Dedifferentiated amniotic fluid mesenchymal stem cell (primary cell): Measurements from ENCODE around the gene MACC1.

Experiments
- DNase-seq: peaks from one replicate; pipeline ENCODE4 v3.0.0-alpha.2; 2016; ENCODE audit errors: extremely low spot score

MACC1 gene

DNA sequence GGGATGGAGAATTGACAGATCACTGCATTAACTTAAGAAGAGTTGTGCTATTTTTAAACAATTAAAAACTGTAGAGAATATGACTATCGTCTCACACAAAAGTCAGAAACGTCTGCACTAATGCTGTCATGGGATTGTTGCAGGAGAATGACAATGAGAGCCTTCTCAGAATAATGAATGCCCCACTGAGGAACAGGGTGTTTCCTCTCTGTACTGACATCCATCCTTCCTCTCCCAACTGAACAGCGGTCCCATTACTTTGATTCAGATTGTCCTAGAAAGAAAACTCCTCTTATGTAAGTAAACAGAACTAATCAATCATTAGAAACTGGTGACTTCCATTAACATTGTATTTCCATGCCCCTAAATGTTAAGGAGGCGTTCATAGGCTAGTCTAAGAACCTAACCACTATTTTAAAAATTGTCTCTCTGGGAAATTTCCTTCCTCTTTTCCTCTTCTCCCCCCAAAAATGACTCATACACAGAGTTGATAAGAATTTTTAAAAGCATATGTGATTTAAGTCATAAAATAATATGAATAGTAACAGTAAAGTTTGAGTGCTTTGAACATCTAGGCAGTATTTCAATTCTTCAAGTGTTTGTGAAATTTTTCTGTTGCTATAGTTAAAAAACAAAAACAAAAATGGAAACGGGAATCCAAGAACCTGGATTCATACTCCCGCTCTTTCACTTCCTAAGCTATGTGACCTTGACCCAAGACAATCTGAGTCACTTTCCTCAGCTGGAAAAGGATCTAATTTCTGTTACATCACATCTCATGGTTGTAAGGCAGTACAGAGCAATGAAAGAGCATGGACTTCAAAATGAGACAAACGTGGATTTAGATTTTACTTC, 12.7 kb upstream of the MACC1 start:
- peak; percentile 85 for DNase-seq

DNA sequence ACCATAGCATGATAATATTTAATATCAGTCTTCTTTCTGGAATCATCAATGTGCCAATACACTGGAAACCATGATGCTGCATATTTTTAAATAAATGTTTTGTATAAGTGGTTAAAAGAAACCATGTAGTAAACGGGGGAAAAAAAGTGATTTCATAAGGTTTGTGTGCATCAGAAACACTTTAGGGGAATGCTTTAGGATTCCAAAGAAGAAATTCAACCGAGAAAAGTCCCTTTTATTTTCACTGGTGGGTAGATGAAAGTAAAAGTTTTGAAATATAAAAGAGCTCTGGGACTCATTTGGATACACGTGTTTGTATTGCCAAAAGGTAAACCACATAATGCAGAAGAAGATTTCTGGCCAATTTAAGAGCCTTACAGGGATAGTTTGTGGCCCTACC, 11.9 kb upstream of the MACC1 start:
- no peak for DNase-seq

- no peak for DNase-seq
These were observed 11.5 kb upstream of the MACC1 start for GRCh38 chr7:20228654-20229053.

DNA sequence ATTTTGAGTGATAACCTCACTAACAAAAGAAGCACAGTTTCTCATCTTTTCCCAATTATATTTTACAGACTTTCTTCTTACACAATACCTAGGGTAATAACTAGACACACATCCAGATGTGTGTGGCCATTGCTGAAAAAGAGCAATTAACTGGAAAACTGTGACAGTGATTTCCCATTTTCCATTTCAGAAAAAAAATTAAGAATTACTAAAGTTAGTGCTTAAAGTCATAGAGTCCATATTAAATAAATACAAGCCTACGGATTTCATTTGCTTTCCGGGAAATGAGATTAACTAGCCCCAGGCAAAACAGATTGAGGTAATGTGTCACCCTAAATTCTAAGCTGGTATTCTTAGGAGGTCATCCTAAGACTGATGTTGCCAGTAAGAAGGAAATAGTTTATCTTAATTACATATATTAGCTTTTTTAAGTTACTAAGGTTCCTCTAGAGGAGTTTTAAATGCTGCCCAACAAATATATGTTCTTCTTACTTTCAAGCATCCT, 10.2 kb upstream of the MACC1 start:
- no peak for DNase-seq

DNA sequence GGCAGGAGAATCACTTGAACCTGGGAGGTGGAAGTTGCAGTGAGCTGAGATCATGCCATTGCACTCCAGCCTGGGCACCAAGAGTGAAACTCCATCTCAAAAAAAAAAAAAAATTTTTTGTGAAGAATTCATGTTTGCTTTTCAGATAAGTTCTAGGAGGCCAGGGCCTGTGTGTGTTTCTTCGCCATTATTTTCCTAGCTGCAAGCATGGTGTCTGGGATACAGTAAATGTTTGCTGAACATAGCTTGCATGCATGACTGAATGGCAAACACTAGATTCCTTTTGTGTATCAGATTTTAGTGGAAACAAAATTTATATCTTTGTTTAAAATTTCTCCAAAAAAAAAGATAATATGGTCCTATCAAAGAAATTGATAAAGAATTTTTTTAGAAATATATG, 9.7 kb upstream of the MACC1 start:
- DNase-seq: no peak

DNA sequence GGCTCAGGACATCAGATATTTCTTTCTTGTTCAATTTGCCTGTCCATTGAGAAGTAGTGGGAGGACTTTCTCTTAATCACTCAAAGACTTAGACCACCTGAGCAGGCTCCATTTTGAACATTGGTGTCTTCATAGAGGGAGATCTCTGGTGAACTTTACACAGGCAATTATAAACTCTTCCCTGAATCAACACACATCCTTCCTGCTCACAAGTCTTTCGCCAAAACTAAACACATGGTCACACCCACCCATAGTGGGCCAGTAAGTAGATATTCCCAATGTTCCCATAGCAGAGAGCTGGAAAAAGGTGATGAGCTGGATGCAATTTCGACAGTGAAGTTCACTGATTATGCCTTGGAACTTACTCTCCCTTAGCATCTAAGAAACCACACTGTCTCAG, 8.2 kb upstream of the MACC1 start:
- no peak for DNase-seq

DNA sequence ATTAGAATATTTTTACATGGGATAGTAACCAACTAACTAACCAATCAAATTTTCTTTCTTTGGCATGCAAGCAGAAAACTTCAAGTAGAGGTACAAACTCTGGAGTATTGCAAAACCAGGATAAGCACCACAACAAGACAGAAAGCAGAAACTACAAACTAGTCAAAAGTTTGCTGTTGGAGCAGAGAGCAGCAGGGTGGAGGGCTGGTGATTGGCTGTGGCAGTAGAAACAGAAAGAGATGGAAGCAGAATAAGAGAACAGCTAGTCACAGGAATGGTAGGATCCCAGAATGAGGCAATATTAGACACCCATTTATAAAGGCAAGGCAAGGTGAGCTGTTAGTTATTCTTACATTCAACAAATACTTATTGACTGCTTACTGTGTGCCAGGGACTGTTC, 6.8 kb upstream of the MACC1 start:
- DNase-seq: no peak

DNA sequence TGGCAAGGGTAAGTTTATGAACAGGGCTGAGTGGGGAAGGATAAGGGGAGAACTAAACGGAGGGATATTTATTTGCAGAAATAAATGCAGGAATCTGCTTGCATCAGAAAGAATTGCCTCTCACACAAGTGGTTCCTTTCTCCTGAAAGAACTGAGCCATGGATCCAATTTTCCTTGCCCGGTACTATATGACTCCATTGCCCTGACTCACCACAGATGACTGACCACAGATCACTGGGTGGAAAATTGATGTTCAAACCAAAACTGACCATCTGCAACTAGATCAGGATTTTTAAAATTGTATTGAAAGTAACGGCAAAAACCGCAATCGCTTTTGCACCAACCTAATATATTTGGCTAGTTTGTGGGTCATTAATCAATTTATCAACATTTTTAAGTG, 6.2 kb upstream of the MACC1 start:
- DNase-seq: no peak

- DNase-seq: no peak
These were observed 5.1 kb upstream of the MACC1 start for GRCh38 chr7:20222219-20222828.

DNA sequence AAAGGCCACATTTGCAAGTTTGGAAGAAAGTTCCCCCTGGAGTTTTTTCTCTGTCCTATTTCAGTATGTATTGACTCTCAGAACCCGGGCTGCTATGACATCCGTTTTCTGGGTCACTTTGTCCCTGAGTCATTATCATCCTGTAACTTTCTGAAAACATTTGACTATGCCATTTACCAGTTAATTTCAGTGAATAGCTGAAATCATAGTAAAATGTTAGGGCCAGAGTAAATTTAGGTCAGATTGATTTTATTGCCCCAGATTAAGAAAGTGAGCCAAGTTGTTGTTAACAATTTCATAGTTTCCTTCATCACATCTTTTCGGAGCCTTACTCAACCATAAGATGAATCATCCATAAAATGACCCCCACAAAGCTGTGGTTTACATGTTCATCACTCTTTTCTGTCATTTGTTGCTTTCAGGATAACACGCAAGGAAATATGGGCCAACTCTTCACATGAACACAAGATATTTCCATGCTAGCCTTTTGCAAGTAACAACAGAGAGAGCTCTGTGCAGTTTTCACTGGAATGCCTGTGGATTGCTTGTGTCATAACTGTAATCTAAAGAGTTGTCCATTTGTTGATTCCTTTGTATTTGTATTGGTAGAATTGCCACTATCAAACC, 3.9 kb upstream of the MACC1 start:
- peak; percentile 31 for DNase-seq

- DNase-seq: no peak
These were observed 3.1 kb upstream of the MACC1 start for GRCh38 chr7:20220293-20220761.

- DNase-seq: no peak
These were observed 2.5 kb upstream of the MACC1 start for GRCh38 chr7:20219446-20220292.

DNA sequence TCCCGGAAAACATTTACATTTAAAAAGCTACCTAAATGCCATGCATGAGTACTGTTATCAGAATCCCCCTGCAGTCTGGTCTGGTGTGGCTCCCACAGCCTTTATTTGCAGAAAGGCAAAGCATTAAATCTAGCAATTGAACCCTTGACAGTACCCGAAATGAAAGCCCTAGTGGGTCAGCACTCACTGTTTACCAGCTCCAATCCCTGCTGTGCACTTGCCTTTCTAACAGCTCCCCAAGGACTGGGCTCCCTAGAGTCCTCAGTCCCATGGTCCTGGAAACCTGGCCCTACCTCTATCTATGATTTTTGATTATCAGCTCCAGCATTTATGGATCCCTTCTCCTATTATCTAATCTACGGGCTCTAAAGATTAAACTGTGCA, 1.9 kb upstream of the MACC1 start:
- no peak for DNase-seq

GRCh38 chr7:20218279-20218678, 1.1 kb upstream of the MACC1 start:
- DNase-seq: no peak

DNA sequence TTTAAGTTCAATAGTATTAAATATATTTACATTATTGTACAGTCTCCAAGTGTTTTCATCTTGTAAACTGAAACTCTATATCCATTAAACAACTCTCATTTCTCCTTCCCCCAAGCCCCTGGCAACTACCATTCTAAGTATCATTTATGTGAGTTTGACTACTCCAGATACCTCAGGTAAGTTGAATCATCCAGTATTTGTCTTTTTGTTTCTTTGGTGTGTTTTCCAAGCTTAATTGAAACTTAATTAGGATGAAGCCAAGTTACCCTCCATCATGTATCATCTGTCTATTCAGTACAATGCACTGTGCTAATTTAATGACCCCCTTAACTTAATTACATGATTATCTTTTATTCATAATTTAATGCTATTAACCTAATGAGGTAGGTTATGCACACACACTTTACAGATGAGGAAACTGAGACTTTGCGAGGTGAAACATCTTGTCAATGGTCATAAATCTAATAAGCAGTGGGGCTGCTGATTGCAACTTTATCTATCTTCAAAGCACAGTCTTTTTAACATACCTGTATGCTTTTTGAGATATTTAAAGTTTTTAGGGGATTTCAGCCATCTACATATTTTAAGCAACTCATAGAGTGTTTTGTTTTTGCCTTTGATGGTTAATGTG, 663 bp downstream of the MACC1 start:
- no peak for DNase-seq

- no peak for DNase-seq
These were observed 2.1 kb downstream of the MACC1 start for GRCh38 chr7:20214921-20215669.

GRCh38 chr7:20214132-20214531, 3.1 kb downstream of the MACC1 start:
- DNase-seq: no peak

- DNase-seq: no peak
These were observed 3.8 kb downstream of the MACC1 start for GRCh38 chr7:20213378-20213777.

- no peak for DNase-seq
These were observed 5.8 kb downstream of the MACC1 start for GRCh38 chr7:20211376-20211775.

DNA sequence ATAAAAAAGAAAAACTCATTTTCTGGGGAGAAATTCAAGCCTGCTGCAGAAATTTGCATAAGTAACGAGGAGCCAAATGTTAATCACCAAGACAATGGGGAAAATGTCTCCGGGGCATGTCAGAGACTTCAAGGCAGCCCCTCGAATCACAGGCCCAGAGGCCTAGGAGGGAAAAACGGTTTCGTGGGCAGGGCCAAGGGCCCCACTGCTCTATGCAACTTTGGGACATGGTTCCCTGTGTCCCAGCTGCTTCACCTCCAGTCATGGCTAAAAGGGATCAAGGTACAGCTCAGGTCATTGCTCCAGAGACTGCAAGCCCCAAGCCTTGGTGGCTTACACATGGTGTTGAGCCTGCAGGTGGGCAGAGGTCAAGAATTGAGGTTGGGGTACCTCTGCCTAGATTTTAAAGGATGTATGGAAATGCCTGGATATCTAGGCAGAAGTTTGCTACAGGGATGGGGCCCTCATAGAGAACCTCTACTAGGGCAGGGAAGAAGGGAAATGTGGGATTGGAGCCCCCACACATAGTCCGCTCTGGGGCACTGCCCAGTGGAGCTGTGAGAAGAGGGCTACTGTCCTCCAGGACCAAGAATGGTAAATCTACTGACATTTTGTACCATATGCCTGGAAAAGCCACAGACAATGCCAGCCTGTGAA, 8.4 kb downstream of the MACC1 start:
- DNase-seq: no peak
